H1 (cell line): Measurements from ENCODE around the gene CMPK2. TPM values are rescaled to one million over a fixed set of nuclear protein-coding genes. Genes with fewer than 3 reads are reported as not detected.

Experiments
- CTCF ChIA-PET: fragments of 300-600 bp; sonication (Branson Sonifier 250); formaldehyde crosslinking; loops from one replicate; lab custom pipeline; 2021; ENCODE audit not compliant: partially characterized antibody; lab: Charles Lee
- POLR2A ChIA-PET: fragments of 300-600 bp; sonication (Branson Sonifier 250); formaldehyde crosslinking; loops from one replicate; lab custom pipeline; 2021; ENCODE audit warnings: inconsistent platforms; ENCODE audit not compliant: partially characterized antibody; lab: Charles Lee
- DNase-seq, 2 experiments: peaks; one replicate each; pipeline versions ENCODE4 v3.0.0 to v3.0.0-alpha.2; 2010 to 2022; ENCODE audit warnings: low spot score in 2 of 2, low read depth in 1 of 2, mixed read lengths in 1 of 2
- FAIRE-seq: peaks from 2 replicates; lab custom pipeline; 2011; peaks lifted over from hg19 to GRCh38; lab: Jason Lieb, UNC
- H2AFZ ChIP-seq: 2 replicates; pipeline ENCODE4 v1.8.1; 2012; ENCODE audit warnings: low read length, inconsistent platforms
- H2AK5ac ChIP-seq: 2 replicates; pipeline ENCODE4 v1.6.1; 2013; ENCODE audit warnings: low read depth, low read length
- H2BK120ac ChIP-seq: replicated peaks from 2 replicates; pipeline ENCODE3; 2013; ENCODE audit warnings: low read depth, low read length, inconsistent platforms
- H2BK12ac ChIP-seq: 2 replicates; pipeline ENCODE4 v1.6.1; 2013; ENCODE audit warnings: low read depth, low read length
- H2BK15ac ChIP-seq: 2 replicates; pipeline ENCODE4 v1.6.1; 2013; ENCODE audit warnings: low read length
- H2BK20ac ChIP-seq: 2 replicates; pipeline ENCODE4 v1.6.1; 2013; ENCODE audit warnings: low read length
- H2BK5ac ChIP-seq: 2 replicates; pipeline ENCODE4 v1.6.1; 2013; ENCODE audit warnings: low read depth, low read length
- H3K14ac ChIP-seq: 2 replicates; pipeline ENCODE4 v1.6.1; 2013; ENCODE audit warnings: inconsistent platforms; ENCODE audit not compliant: insufficient read length
- H3K18ac ChIP-seq: 2 replicates; pipeline ENCODE4 v1.6.1; 2013; ENCODE audit warnings: low read length; ENCODE audit errors: extremely low read depth
- H3K23ac ChIP-seq: 2 replicates; pipeline ENCODE4 v1.6.1; 2013; ENCODE audit warnings: inconsistent platforms; ENCODE audit not compliant: insufficient read length
- H3K23me2 ChIP-seq: 2 replicates; pipeline ENCODE4 v1.6.1; 2013; ENCODE audit warnings: low read depth, low read length
- H3K27ac ChIP-seq: 2 replicates; pipeline ENCODE4 v1.6.1; 2011; ENCODE audit warnings: low read depth, low read length, inconsistent platforms
- H3K27me3 ChIP-seq, 4 experiments: replicated peaks in 1 of 4; 1 replicate in 1 of 4; 2 replicates in 3 of 4; pipeline versions ENCODE4 v1.6.1 to v1.8.1; 2011 to 2013; ENCODE audit warnings: low read length in 3 of 4, mild to moderate bottlenecking in 3 of 4, inconsistent platforms in 2 of 4, mixed read lengths in 2 of 4, moderate library complexity in 1 of 4; ENCODE audit not compliant: control insufficient read depth in 3 of 4, insufficient read depth in 3 of 4; ENCODE audit errors: extremely low read depth in 1 of 4
- H3K36me3 ChIP-seq, 4 experiments: 2 replicates each; pipeline versions ENCODE4 v1.6.1 to v1.8.1; 2011 to 2013; ENCODE audit warnings: mild to moderate bottlenecking in 4 of 4, low read length in 3 of 4, moderate library complexity in 2 of 4, control low read depth in 1 of 4, inconsistent platforms in 1 of 4; ENCODE audit not compliant: insufficient read depth in 4 of 4, control insufficient read depth in 2 of 4
- H3K4ac ChIP-seq: replicated peaks from 2 replicates; pipeline ENCODE3; 2013; ENCODE audit warnings: low read length, low read depth, mixed read lengths, inconsistent platforms; ENCODE audit not compliant: insufficient read length
- H3K4me1 ChIP-seq, 4 experiments: replicated peaks in 1 of 4; 1 replicate in 1 of 4; 2 replicates in 3 of 4; pipeline versions ENCODE4 v1.6.1 to v1.8.1; 2011 to 2013; ENCODE audit warnings: low read length in 3 of 4, inconsistent platforms in 2 of 4, mixed read lengths in 1 of 4; ENCODE audit not compliant: insufficient read depth in 4 of 4, control insufficient read depth in 3 of 4
- H3K4me2 ChIP-seq, 2 experiments: 2 replicates each; pipeline versions ENCODE4 v1.6.1 to v1.8.1; 2011 to 2013; ENCODE audit warnings: low read depth in 2 of 2, low read length in 2 of 2, control low read depth in 1 of 2, inconsistent platforms in 1 of 2, mild to moderate bottlenecking in 1 of 2; ENCODE audit not compliant: insufficient read depth in 1 of 2
- H3K4me3 ChIP-seq, 4 experiments: fragments of 200-600, 300-600 bp in 1 of 4; sonication (generic), shearing (Covaris generic), sonication (Bioruptor Twin) in 1 of 4; 2 replicates each; pipeline versions ENCODE4 v1.5.1 to v1.8.1; 2011 to 2016; ENCODE audit warnings: low read length in 4 of 4, low read depth in 3 of 4, control low read depth in 2 of 4, inconsistent platforms in 2 of 4, mild to moderate bottlenecking in 2 of 4, mixed read lengths in 1 of 4, moderate library complexity in 1 of 4; ENCODE audit not compliant: insufficient read depth in 2 of 4; ENCODE audit errors: extremely low read depth in 1 of 4
- H3K56ac ChIP-seq: replicated peaks from 2 replicates; pipeline ENCODE3; 2013; ENCODE audit warnings: low read depth, mild to moderate bottlenecking, mixed read lengths, low read length, inconsistent platforms; ENCODE audit not compliant: insufficient read length
- H3K79me1 ChIP-seq: 2 replicates; pipeline ENCODE4 v1.6.1; 2013; ENCODE audit warnings: low read depth, low read length, control low read depth
- H3K79me2 ChIP-seq, 2 experiments: 2 replicates each; pipeline versions ENCODE4 v1.6.1 to v1.8.1; 2012 to 2013; ENCODE audit warnings: low read length in 2 of 2, mild to moderate bottlenecking in 2 of 2, inconsistent platforms in 1 of 2; ENCODE audit not compliant: insufficient read depth in 2 of 2, control insufficient read depth in 1 of 2
- H3K9ac ChIP-seq, 4 experiments: replicated peaks in 1 of 4; 1 replicate in 1 of 4; 2 replicates in 3 of 4; pipeline versions ENCODE4 v1.6.1 to v1.8.1; 2011 to 2013; ENCODE audit warnings: low read depth in 3 of 4, low read length in 3 of 4, control low read depth in 2 of 4, mild to moderate bottlenecking in 2 of 4, moderate library complexity in 2 of 4, inconsistent platforms in 1 of 4; ENCODE audit errors: extremely low read depth in 1 of 4
- H3K9me3 ChIP-seq, 2 experiments: 2 replicates each; pipeline versions ENCODE4 v1.6.1 to v1.8.1; 2012 to 2013; ENCODE audit warnings: mild to moderate bottlenecking in 2 of 2, moderate library complexity in 2 of 2, control low read depth in 1 of 2, inconsistent platforms in 1 of 2, low read depth in 1 of 2, low read length in 1 of 2, mixed read lengths in 1 of 2; ENCODE audit not compliant: insufficient read depth in 2 of 2
- H4K20me1 ChIP-seq, 2 experiments: replicated peaks in 1 of 2; 2 replicates each; pipeline versions ENCODE3 to v1.8.1; 2011 to 2013; ENCODE audit warnings: inconsistent platforms in 2 of 2, low read length in 2 of 2, mild to moderate bottlenecking in 1 of 2; ENCODE audit not compliant: insufficient read depth in 2 of 2, control insufficient read depth in 1 of 2
- H4K5ac ChIP-seq: 2 replicates; pipeline ENCODE4 v1.6.1; 2013; ENCODE audit warnings: low read length, low read depth, mixed read lengths, inconsistent platforms; ENCODE audit not compliant: insufficient read length
- H4K8ac ChIP-seq: 2 replicates; pipeline ENCODE4 v1.8.0; 2013; ENCODE audit warnings: mild to moderate bottlenecking, moderate library complexity, low read length, inconsistent platforms; ENCODE audit not compliant: insufficient read depth; ENCODE audit errors: extremely low read depth
- H4K91ac ChIP-seq: replicated peaks from 2 replicates; pipeline ENCODE3; 2013; ENCODE audit warnings: low read length, mixed read lengths, inconsistent platforms; ENCODE audit not compliant: insufficient read length
- EZH2 ChIP-seq: fragments of 200-600 bp; sonication (generic); IDR thresholded peaks from 2 replicates; pipeline ENCODE4 v1.7.1; 2012; ENCODE audit warnings: low read depth, mild to moderate bottlenecking, moderate library complexity, low read length, inconsistent platforms; ENCODE audit not compliant: severe bottlenecking
- WGBS, 2 experiments: shearing (Covaris generic) in 1 of 2; methylation state at CpG; one replicate each; pipeline versions ENCODE4 v1.1.6 to v1.1.7; 2013 to 2015; ENCODE audit warnings: low lambda C conversion rate in 2 of 2, mixed read lengths in 2 of 2, inconsistent platforms in 1 of 2, low coverage in 1 of 2, missing lambda C conversion rate in 1 of 2; ENCODE audit not compliant: insufficient replicate concordance in 2 of 2, insufficient coverage in 1 of 2, insufficient read length in 1 of 2; ENCODE audit errors: extremely low coverage in 1 of 2, missing lambda C conversion rate in 1 of 2; 5-methylcytosine and 5-hydroxymethylcytosine counted together
- polyA plus RNA-seq, 7 experiments: library from polyadenylated mRNA; depleted of rRNA in 3 of 7; stranded (reverse) in 5 of 7; unstranded in 2 of 7; fragments of >200 nt in 5 of 7; fragments of 200-250 nt in 2 of 7; gene quantifications; 1 replicate in 5 of 7; 2 replicates in 1 of 7; 4 replicates in 1 of 7; pipeline versions ENCODE4 v1.2.1 to v1.2.3, GENCODE V29; 2011 to 2013; ENCODE audit warnings: missing spikeins in 2 of 7, mixed read lengths in 2 of 7
- total RNA-seq: library from RNA; stranded (reverse); fragmentation: NEBNext Ultra II Directional; extraction: Animal tissue kit (Norgen Biotek cat#: 25700); gene quantifications from 2 replicates; pipeline ENCODE4 v1.2.1, GENCODE V29; 2021

The CMPK2 gene
- total and polyA plus RNA-seq, 2 of the 8 experiments (the other 6 are each of a cell fraction or from before 2014, with no cell fraction given): 0.28 to 0.53 TPM

- H4K20me1 ChIP-seq: peaks cover 0 to 2% of the 10 kb centered on the region in 2 experiments
- WGBS, 2 experiments: 90% methylated on average over 3 of the region's 3 CpGs; no CpG with 5 or more reads in 1 of the 2 experiments
- H3K14ac ChIP-seq: no peak overlapping the region
- H3K56ac ChIP-seq: no peak overlapping the region
- no peak overlapping the region for H3K18ac ChIP-seq
- peaks cover 0 to 2% (median 0%) of the 10 kb centered on the region in 4 experiments; a peak in 2 of 7 replicates for H3K4me1 ChIP-seq
- ChIA-PET CTCF (interaction anchor here (0.9 kb wide), 1 partner anchor 37 kb away, joined by 3 read pairs; no protein-coding TSS in a partner anchor), POLR2A (no interaction called here)
- H3K27ac ChIP-seq: no peak overlapping the region
- no peak overlapping the region for H4K91ac ChIP-seq
- no peak overlapping the region for H2BK5ac ChIP-seq
- no peak overlapping the region for H3K4me3 ChIP-seq
- H3K23me2 ChIP-seq: peaks cover 4% of the 10 kb centered on the region; the same call in 1 of the 2 replicates
- no peak overlapping the region for H2AFZ ChIP-seq
- H3K27me3 ChIP-seq: peaks cover 9 to 18% (median 17%) of the 10 kb centered on the region in 4 experiments
- no peak overlapping the region for H4K5ac ChIP-seq
- TF ChIP-seq EZH2: no peak
- peaks cover 6 to 22% of the 10 kb centered on the region in 2 experiments; a peak in 3 of 4 replicates for H3K9me3 ChIP-seq
- no peak overlapping the region for H2BK20ac ChIP-seq
- DNase-seq: no peak
- H3K4ac ChIP-seq: no peak overlapping the region
- no peaks in the 10 kb centered on the region for H3K79me2 ChIP-seq
- H3K23ac ChIP-seq: no peak overlapping the region
- no peak overlapping the region for H2BK15ac ChIP-seq
- no peak overlapping the region for H4K8ac ChIP-seq
- H2AK5ac ChIP-seq: no peak overlapping the region
- no peaks in the 10 kb centered on the region for H3K79me1 ChIP-seq
- FAIRE-seq: no peak
- H3K4me2 ChIP-seq: no peak overlapping the region
- H3K9ac ChIP-seq: no peak overlapping the region
- H3K36me3 ChIP-seq: peaks cover 0 to 5% (median 0%) of the 10 kb centered on the region in 4 experiments; a peak in 1 of 8 replicates
- H2BK12ac ChIP-seq: no peak overlapping the region
- H2BK120ac ChIP-seq: no peak overlapping the region
Observed at GRCh38 chr2:6860296-6860695, 5.4 kb downstream of the CMPK2 start.
